OCI-LY7 (cell line): Measurements from ENCODE around the gene POSTN.

Source experiments
- CTCF ChIP-seq: fragments of 200-600 bp; sonication (generic); conservative IDR thresholded peaks from 2 replicates; pipeline ENCODE4 v1.5.1; 2014; ENCODE audit warnings: mild to moderate bottlenecking, antibody characterized with exemption, low read length, moderate library complexity, mixed read lengths
- EZH2phosphoT487 ChIP-seq: fragments of 200-600 bp; sonication (generic); IDR thresholded peaks from 2 replicates; pipeline ENCODE4 v1.6.1; 2018; ENCODE audit warnings: low read depth, borderline replicate concordance, mild to moderate bottlenecking, mixed run types, antibody characterized with exemption, low read length, moderate library complexity, mixed read lengths

GRCh38 chr13:37565425-37565824 is 33.1 kb downstream of the POSTN start:
- TF ChIP-seq CTCF (no peak), EZH2phosphoT487 (no peak)
